Prostate gland (tissue), 2 donors: ENCODE results near the gene COLEC12.

ENCODE experiments used
- CTCF ChIP-seq, 4 experiments: fragments of 200-600 bp in 2 of 4; fragments of 450-650 bp in 2 of 4; sonication (generic) in 2 of 4; IDR thresholded peaks; 1 replicate in 3 of 4; 2 replicates in 1 of 4; pipeline ENCODE4 v1.5.1; 2016 to 2019; ENCODE audit warnings: antibody characterized with exemption in 4 of 4, mild to moderate bottlenecking in 2 of 4, moderate library complexity in 2 of 4
- POLR2A ChIP-seq: fragments of 450-650 bp; IDR thresholded peaks from one replicate; pipeline ENCODE4 v1.6.1; 2016; ENCODE audit warnings: antibody characterized with exemption, mild to moderate bottlenecking

- TF ChIP-seq POLR2A (no peak), CTCF (IDR thresholded peaks at IDR 0.05) (no peak)
These were observed 26.6 kb upstream of the COLEC12 start for GRCh38 chr18:527146-527545.
